Ramos (cell line): ENCODE measurements around the gene MEGF11.

Source experiments
- in situ Hi-C: fragments of 300-500 bp; cut with MboI; formaldehyde crosslinking; loops from one replicate; pipeline ENCODE4 v1.14.3; 2022; ENCODE audit warnings: low sequenced_read_pairs; ENCODE audit not compliant: unreplicated experiment

MEGF11 gene

GRCh38 chr15:65942436-65942835 lies 311.1 kb downstream of the MEGF11 start:
- in situ Hi-C loops: no loop called here

DNA sequence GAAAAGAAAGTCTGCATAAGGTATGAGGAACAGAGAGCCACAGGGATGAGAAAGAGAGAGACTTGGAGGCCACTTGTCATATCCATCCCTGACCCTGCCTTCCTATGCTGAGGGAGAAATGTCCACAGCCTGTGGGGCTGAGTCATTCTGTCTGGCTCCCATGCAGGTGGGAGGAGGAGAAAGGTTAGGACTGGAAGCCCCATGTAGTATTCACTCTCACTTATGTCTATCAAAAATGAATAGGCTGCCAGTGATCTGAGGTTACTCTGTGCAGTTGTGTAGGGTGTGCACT lies 313.0 kb downstream of the MEGF11 start:
- in situ Hi-C loops: no loop called here

GRCh38 chr15:65939901-65940617 lies 313.5 kb downstream of the MEGF11 start:
- in situ Hi-C loops: no loop called here

DNA sequence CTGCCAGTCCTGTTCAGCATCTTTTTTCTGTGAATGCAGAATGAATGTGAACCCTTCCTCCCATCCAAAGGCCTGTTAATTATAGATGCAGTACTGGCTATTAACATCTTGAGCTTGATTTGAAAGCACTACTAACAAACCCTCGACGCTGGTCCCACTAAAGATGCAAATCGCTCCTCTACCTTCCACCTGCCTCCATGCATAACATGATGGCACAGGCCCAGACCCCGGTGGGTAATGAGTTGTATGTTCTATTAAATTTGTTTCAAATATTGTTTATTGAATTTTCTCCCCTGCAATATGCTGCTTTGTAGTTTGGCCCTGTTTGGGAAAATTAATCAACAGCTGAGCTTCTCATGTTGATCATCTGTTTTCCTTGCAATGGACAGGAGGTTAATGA lies 314.9 kb downstream of the MEGF11 start:
- in situ Hi-C loops: no loop called here

- in situ Hi-C loops: no loop called here
Measured at GRCh38 chr15:65937476-65937875, 316.1 kb downstream of the MEGF11 start.

DNA sequence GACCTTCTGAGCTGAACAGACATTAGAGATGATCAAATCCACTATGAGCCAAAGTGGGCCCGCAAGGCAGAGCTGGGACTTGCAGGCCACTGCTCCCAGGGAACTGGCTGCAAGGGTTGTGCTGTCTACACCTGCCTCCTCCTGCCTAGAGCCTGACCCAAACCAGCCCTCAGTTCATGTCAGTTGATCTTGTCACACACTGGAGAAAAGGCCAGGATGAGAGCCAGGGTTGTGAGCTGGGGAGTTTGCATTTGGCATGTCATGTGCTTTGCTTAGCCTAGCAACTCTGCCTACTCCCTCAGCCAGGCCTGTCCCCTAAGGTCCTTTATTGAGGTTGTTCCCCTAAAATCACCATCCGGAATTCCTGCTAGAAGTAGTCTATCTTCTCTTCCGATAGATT lies 316.5 kb downstream of the MEGF11 start:
- in situ Hi-C loops: no loop called here

DNA sequence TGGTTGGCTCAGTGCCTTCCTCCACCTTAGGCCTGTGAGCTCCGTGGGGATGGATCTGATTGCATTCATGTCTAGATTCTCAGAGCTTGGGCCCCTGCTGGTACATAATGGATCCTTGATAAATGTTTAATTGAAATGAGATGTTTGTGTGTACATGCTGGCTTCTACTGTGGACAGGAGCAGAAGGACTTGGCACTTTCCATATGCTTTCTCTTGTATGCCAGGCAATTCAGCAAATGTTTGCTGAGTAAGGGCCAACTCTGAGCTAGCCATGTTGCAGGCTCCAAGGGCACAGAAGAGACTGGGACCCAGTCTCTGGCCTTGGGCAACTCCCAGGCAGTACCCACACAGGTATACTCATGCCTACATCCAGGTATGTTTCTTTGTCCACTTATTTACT lies 317.3 kb downstream of the MEGF11 start:
- in situ Hi-C loops: no loop called here

DNA sequence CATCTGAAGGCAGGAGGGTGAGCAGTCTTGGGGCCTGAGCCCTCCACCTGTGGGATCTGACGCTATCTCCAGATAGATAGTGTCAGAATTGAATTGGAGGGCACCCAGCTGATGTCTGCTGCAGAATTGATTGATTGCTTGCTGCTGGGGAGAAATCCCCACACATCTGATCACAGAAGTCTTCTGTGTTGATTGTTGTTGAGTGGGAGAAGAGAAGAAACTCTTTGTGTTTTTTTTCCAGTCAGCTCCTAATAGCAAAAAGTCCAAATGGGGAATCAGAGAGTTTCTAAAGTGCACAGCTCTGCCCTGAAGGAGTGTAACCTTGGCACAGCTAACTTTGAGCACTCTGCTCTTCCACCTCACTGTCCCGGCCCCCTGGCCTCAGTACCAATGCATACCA lies 318.2 kb downstream of the MEGF11 start:
- in situ Hi-C loops: no loop called here

GRCh38 chr15:65931221-65931620 lies 322.3 kb downstream of the MEGF11 start:
- in situ Hi-C loops: no loop called here

GRCh38 chr15:65930134-65930533 lies 323.4 kb downstream of the MEGF11 start:
- in situ Hi-C loops: no loop called here

- in situ Hi-C loops: no loop called here
Measured at GRCh38 chr15:65929573-65929972, 324.0 kb downstream of the MEGF11 start.

DNA sequence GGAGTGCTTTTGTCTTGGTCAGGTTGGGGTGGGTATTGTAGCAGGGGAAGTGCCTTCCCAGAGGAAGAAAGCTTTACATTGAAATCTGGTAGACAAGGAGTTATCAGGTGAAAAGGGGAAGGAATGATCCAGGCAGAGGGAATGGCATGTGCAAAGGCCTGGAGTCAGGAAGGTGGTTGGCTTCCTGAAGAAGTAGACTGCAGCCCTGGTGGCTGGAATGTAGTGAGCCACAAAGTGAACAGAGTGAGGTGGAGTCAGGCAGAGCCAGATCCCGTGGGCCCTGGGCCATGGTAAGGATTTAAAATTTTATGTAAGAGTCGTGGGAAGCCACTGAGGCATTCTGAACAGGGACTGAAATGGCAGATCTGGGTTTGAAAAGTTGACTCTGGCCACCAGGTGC lies 326.0 kb downstream of the MEGF11 start:
- in situ Hi-C loops: no loop called here

- in situ Hi-C loops: no loop called here
Measured at GRCh38 chr15:65926899-65927298, 326.7 kb downstream of the MEGF11 start.

DNA sequence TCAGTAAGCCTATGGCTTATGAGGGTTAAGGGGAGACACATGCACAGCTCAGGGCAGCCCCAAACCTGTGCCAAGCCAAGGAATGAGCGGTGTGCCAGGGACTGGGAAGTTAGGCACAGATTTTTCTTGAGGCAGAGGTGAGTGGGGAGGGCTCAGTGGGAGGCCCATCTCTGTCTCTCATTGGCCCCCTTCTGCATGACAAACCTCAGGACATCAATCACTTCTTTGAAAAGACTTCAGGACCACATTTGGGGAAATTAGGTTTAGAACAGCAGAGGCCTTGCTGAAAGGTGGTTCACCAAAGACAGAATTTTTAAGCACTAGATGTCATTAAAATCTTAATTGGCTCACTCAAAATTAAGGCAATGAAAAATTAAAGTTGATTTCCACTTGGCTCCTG lies 327.1 kb downstream of the MEGF11 start:
- in situ Hi-C loops: no loop called here

- in situ Hi-C loops: no loop called here
Measured at GRCh38 chr15:65925338-65925737, 328.2 kb downstream of the MEGF11 start.

- in situ Hi-C loops: no loop called here
Measured at GRCh38 chr15:65924004-65924403, 329.5 kb downstream of the MEGF11 start.

GRCh38 chr15:65923264-65923663 lies 330.3 kb downstream of the MEGF11 start:
- in situ Hi-C loops: no loop called here

GRCh38 chr15:65922621-65923020 lies 330.9 kb downstream of the MEGF11 start:
- in situ Hi-C loops: no loop called here

GRCh38 chr15:65921780-65922179 lies 331.8 kb downstream of the MEGF11 start:
- in situ Hi-C loops: no loop called here

- in situ Hi-C loops: no loop called here
Measured at GRCh38 chr15:65920825-65921309, 332.7 kb downstream of the MEGF11 start.

- in situ Hi-C loops: no loop called here
Measured at GRCh38 chr15:65920121-65920520, 333.4 kb downstream of the MEGF11 start.

- in situ Hi-C loops: no loop called here
Measured at GRCh38 chr15:65919353-65919752, 334.2 kb downstream of the MEGF11 start.

GRCh38 chr15:65918945-65919344 lies 334.6 kb downstream of the MEGF11 start:
- in situ Hi-C loops: no loop called here
